ENCODE measurements around the gene MAPK8IP2.
"Not testable (repeated sequence)": the region's sequence is repeated elsewhere in the genome, so short reads cannot be mapped to it uniquely, and the experiment has no call there.

The MAPK8IP2 gene

DNA sequence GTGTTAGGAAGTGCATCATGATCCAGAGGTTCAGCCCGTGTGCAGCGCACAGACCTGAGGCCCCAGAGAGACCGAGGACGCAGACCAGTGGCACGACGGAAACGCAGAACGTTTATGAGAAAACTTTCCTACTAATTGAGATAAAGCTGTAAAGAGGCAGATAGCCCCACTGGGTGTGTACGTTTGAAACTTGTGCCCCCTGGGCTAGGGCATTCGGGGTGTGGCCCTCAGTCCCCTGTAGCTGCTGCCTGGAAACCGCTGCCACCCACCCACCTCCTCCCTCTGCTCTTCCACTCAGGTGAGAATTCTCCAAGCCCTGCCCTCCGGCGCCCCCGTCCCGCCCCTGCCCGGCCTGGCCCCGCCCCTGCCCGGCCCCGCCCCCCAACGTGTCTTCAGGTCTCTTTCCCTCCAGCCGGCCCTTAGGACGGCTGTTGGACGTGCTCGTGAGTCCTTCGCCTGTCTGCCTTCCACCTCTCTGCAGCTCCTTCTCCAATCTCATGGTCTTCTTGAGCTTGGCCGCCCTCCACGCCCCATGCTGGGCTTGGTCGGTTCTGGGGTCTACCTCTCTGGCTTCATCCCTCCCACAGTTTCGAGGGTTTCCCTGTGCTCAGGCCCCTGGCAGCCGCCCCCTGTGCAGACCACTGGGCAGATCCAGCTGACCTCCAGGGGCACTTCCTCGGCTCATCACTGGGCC lies 12.1 kb downstream of the MAPK8IP2 start:
- no peak for DNase-seq (ENCODE audit: low spot score)

DNA sequence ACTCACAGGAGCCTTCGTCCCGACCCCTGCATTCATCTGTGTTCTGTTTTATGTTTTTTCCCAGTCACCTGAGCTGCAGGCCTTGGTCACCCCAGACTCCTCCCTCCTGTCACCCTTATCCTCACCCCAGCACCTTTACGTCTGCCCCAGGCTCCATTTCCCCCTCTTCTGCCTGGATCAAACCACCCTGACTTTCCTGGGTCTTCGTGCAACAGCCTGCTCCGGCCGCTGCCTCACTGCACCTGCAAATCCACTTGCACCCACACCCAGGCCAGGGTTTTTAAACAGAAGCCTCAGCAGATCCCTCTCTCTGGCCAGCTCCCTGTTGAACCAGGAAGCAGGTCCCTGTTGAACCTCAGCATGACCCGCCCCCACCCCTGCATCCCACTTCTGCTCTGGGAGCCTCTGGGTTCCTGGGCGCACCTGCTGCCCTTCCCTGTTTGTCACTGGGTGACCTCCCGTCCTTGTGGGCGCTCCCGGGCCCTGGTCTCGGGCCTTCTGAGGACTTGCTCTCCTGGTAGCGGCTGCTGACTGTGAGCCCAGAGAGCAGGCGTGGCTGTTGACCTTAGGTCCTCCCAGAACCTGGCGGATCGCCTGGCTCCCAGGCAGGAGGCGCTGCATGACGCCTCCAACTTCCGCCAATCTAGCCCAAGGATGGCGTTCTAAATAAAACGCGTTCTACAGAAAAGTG lies 12.8 kb downstream of the MAPK8IP2 start:
- DNase-seq (ENCODE audit: low spot score) = no peak

DNA sequence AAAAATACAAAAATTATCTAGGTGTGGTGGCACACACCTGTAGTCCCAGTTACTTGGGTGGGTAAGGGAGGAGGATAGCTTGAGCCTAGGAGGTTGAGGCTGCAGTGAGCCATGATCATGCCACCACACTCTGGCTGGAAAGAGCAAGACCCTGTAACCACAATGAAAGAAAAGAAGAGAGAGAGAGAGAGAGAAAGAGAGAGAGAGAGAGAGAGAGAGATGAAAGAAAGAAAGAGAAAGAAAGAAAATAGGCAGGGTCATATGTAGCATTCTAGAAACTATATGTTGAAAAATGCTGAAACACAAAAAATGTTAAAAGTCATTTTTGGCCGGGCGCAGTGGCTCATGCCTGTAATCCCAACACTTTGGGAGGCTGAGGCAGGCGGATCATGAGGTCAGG lies 13.7 kb downstream of the MAPK8IP2 start:
- not testable (repeated sequence) for DNase-seq (ENCODE audit: low spot score)

DNA sequence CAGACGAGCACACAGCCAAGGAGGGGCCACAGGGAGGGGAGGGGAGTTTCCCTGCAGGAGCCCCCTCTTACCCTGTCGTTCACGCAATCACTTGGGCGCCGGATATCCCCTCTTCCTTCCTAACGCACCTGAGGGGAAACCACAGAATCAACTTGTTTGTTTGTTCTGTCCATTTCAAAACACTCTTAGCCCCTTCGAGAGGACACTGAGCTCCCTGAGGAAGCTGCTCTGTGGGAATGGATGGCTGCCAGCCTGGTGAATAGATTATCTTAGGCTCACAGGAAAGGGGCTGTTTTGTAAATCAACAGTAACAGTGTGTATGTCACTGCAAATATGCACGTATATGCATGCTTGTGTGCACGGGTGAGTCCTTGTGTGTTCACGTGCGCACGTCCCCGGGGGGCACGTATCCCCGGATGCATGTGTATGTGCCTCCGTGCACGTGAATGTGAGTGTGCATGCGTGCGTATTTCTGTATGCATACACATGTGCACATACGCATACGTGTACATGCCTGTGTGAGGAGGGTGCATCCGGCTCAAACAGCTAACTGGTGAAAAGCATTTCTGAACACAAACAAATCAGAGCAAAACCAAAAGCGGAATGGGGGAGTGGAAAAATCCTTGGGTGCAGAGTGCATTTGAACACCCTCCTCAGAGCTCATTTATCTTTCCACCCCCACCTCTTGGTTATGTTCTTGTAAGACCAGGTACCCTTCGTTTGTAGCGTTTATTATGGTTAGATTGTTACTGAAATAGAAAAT lies 20.2 kb downstream of the MAPK8IP2 start:
- peak; percentile 73 for DNase-seq (ENCODE audit: low spot score)

DNA sequence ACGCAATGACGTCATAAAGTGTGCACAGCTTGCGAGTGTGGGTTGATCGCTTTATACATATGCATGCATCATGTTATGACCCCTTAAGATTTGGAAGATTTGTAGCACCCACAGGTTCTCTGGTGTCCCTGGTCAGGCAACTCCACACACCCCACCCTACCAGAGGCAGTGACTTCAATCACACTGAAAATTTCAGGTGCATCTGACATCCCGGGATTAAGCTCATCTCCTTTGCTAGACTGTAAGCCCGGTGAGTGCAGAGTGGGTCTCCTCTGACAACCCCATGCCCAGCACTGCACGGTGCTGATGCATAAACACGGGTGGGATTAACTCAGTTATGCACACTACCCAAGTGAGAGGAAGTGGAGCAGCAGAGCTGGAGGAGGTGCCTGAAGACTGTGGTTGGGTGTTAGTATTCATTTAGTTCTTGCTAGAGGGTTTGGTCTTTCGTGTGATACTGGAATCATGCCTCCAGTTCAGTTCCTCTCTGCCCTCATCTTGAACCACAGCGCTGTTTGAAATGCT lies 20.8 kb downstream of the MAPK8IP2 start:
- no peak for DNase-seq (ENCODE audit: low spot score)

DNA sequence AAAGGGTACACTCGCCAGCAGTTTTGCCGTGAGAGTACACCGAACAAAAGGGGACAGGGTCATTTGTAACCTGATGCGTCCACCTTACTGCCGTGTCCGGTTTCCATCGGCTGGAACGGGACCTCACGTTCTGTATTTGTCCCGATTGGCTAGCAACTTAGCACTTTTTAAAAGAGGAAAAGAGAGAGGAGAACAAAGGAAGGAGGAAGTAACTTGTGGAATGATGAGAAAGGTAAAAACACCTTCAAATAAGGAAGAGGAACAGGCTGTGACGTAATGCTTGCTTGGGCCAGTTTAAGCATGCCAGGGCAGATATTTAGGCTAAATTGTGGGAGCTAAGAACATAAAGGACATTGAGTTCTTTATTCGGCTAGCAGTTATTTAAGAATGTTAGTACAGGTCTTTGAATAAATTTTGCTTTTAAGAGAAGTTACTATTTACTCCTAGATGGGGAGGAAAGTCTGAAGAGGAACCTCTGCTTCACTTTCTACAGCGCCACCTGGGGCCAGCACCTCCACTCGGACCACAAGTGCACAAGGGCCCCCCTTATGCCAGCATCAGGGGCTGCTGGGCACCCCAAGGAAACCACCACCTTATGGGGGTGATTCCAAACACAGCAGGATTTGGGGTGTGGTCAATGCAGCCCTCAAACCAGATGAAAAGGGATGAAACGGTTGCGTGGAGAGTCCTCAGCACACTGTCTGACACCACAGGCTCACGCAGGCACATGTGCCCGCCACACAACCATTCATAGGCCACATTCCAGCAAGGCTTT lies 21.5 kb downstream of the MAPK8IP2 start:
- DNase-seq (ENCODE audit: low spot score) = no peak

DNA sequence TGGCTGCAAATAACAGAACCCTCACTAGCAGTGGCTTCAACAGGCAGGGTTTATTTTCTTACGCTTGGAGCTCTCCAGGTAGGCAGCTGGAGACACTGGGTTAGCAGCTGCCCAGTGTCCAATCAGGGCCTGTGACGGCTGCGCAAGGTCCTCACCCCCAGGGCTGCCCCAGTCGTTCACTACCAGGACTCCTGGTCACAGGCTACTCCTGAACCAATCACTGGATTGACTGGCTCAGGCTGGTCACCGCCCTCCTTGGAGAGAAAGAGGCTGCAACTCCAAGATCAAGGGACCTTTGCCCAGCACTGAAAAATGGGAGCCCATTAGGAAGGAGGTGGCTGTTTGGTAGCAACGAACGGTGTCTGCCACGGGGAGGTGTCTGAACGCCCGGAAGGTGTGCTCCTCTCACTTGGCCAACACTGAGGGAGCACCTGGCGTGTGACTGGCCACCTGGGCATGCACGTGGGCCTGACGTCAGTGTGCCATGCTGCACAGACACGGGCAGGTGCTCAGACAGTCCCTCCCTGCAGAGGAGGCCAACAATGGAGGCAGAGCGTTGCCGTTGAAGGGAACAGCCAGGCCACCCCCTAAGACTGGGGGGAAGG lies 22.2 kb downstream of the MAPK8IP2 start:
- DNase-seq (ENCODE audit: low spot score) = no peak

DNA sequence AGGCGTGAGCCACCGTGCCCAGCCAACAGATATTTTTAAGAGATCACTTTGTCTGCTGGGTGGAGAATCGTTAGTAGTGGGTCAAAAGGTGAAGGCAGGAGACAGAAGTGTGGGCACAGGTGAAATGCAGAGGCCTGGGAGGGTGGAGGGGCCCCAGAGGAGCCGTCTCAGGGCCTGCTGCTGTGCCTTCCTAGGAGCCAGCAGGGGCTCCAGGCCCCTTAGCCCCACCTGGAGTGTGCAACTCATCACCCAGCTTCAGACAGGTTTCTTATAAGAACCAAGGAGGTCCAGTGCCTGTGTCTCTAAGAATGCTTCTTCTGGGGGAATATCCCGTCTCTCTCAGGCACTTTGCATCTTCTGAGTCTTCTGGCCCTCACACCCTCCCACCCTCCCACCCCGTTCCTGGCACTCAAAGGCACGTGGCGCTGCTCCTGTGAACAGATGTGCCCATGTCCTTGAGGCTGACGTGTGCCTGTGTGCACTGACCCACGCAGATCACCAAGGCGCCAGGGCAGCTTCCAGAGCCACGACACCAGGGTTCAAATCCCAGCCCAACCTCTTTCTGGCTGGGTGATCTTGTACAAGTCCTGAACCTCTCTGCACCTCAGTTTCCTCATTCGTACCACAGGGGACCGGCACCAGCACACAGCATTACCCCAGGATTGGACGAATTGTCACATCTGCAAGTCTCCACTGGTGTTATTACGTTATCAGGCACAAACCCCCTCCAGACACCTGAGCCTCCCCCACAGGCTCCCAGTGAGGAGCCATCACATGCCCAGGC lies 23.9 kb downstream of the MAPK8IP2 start:
- no peak for DNase-seq (ENCODE audit: low spot score)

DNA sequence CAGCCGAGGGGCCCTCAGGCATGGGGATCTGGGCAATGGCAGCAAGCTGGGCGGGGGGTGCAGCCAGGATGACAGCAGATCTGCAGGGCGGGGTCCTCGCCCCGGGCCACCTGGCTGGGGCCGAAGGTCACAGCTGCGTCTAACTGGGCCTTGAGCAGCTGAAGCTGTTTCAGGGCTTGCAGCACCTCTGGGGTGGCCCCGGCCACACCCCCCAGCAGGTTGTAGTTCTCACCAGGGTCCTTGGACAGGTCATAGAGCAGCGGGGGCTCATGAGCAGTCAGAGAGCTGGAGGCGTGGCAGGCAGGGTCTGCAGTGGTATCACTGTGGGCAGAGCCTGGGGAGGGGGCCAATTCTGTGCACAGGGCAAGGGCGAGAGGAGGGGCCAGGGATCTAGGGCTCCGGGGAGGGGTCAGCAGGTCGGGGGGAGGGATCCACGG lies 24.6 kb downstream of the MAPK8IP2 start:
- no peak for DNase-seq (ENCODE audit: low spot score)

DNA sequence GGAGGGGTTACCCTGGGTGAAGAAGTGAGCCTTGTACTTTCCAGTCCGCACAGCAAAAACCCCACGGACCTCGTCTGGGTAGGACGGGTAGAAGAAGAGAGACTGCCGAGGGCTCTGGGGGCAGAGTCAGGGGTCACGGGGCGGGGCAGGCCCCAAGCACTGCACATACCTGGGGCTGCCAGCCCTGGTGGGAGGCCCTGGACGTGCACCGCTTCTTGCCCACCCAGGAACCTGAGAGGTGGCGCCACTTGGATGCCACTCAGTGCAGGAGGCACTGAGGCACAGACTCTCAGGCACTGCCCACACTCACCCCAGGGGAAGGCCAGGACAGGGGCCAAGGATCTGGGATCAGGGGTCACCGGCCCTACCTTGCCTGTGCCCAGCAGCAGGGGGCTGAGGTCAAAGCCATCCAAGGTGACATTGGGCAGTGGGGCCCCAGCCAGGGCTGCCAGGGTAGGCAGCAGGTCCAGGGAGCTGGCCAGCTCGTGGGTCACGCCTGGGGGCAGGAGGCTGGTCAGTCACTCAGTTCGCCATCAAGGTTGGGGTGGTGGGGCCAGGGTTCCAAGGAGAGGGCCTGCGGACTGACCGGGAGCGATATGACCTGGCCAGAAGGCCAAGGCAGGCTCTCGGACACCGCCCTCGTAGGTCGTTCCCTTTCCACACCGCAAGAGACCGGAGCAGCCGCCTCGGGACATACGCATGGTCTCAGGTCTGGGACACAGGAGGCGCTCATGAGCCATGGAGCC lies 25.1 kb downstream of the MAPK8IP2 start:
- DNase-seq (ENCODE audit: low spot score) = no peak

DNA sequence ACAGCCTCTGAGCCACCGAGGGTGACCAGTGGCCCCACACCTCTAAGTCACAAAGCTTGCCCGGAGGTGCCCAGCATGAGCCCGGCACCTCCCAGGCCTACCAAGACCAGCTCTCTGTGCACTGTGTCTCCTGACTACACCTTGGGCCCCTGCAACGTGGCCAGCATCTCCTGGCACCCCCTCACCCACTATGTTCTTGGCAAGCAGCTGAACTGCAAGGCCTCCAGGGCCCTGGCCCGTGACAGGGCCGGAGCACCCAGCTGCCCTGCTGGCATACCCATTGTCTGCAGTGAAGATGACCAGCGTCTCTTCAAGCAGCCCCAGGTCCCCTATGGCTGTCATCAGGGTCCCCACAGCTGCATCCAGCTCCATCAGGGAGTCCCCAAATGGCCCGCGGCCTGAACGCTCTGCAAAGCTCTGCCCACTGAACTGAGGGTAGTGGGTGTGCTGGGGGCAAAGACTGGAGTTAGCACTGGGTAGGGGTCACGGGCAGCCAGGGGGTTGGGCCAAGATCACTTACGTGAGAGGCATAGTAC lies 25.8 kb downstream of the MAPK8IP2 start:
- DNase-seq (ENCODE audit: low spot score) = no peak

DNA sequence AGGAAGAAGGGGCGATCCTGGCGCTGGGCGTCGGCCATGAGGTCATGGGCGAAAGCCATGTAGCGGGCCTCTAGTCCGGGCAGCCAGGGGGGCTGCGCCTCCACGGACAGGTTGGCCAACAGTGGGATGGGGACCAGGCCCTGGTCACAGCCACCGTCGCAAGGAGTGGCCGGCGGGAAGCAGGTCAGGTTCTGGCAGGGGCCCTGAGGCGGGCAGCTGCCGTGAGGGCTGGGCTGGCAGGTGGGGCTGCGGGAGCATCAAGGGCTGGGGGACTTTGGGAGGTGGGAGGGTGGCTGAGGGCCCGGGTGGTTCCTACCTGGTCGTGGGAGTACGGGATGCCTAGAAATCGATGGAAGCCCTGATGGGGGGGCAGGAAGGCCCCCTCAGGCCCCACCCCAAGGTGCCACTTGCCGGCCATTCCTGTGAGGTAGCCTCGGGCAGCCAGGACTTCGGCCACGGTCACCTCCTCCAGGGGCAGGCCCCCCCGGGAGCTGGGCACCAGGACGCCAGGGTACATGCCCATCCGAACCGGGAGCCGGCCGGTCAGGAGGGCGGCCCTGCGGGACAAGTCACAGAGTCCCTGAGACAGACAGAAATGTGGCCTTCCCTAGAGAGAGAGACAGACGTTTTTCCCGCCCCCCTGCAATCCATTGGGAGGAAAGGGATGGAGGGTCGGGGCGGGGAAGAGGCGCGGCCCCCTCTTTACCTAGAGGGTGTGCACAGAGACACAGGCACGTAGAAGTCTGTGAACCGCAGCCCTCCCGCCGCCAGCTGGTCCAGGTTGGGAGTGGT lies 26.5 kb downstream of the MAPK8IP2 start:
- DNase-seq (ENCODE audit: low spot score) = no peak

DNA sequence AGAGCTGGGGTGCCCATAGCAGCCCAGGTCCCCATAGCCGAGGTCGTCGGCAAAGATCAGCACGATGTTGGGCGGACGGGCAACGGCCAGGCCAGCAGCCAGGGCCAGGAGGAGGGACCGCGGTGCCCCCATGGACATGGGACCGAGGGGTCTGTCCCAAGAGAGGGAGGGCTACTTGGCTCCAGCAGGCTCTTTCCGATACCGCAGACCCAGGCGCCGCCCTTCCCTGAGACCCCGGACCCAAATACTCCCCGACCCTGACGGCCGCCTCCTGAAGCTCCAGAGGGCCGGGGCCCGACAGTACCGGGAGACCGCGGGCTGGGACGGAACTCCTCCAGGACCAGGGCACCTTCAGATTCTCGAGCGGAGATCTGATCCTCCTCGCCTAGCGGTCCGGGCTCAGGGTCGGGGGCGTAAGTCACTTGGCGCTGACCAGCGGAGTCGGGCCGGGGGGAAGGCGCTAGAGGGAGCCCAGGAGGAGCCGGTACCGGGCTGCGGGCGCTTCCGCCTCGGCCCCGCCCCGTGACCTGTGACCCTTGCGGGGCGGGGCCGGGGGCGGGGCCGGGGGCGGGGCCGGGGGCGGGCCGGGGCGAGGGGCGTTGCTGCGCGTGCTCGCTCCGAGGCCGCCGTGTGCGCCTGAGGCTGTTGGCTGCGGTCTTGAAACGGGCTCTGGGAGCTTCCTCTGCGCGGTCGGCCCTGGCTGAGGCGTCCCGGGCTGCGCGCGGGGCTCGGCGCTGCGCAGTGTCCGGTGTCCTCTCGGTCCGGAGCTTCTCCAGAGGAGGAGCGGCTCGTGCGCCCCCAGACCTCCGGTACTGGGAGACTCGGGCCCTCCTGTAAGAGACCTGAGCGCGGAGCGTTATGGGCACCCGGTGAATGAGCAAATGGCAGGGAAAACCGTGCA lies 27.3 kb downstream of the MAPK8IP2 start, which contains the start of gene ARSA:
ARSA (minus strand) TSS at position 511 of the 901 bp plus-strand sequence; CDS start at position 138, 373 bp downstream.
- peak; percentile 79 for DNase-seq (ENCODE audit: low spot score)

DNA sequence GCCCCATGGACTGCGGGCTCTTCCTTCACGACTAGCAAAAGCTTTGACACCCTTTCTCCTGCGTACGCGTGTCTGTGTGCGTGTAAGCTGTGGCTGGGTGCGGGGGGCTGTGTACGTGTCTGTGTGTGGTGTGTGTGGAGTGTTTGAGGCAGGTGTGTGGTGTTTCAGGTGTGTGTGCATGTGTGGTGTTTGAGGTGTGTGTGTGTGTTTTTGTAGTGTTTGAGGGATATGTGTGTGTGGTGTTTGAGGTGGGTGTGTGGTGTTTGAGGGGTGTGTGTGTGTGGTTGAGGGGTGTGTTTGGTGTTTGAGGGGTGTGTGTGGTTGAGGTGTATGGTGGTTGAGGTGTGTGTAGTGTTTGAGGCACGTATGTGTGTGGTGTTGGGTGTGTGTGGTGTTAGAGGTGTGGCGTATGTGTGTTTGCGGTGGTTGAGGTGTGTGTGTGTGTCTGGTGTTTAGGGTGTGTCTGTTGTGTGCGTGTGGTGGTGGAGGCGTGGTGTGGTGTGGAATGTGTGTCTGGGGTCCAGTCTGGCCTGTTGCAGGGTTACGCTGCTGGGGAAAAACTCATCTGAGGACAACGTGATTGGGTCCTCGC lies 28.0 kb downstream of the MAPK8IP2 start:
- DNase-seq (ENCODE audit: low spot score) = no peak

DNA sequence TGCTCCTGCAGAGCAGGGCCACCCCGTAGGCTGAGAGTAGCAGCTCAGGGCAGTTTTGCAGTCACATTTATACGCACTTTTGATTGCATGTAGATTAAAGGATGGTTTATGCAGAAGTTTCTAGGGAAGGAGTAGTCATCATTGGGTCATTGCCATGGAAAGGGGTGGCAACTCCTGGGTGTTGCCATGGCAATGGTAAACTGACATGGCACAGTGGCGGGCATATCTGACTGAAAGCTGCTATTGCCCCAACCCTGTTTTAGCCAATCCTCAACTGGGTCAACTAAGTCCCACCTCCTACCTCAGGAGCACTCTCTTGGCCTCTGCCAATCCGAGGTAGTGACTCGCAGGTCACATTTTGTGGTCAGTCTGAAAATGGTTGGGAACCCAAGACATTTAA lies 29.8 kb downstream of the MAPK8IP2 start:
- DNase-seq (ENCODE audit: low spot score) = no peak

DNA sequence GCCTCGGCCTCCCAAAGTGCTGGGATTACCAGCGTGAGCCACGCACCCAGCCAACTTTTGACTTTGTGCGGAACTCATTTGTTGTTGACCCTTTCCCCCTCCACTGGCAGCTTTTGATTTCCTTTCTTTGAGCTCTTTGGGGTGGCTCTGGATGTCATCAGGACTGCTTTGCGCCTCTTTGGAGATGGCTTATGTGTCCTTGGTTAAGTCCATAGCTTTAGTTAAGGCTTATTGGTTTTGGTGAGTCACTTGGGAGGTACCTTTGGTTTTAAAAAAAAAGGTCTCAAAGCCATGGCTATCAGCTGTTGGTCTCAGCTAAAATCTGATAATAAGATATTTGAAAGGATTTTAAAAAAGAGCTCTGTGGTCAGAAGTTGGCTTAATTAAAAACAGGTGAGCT lies 32.5 kb downstream of the MAPK8IP2 start:
- DNase-seq (ENCODE audit: low spot score) = no peak

DNA sequence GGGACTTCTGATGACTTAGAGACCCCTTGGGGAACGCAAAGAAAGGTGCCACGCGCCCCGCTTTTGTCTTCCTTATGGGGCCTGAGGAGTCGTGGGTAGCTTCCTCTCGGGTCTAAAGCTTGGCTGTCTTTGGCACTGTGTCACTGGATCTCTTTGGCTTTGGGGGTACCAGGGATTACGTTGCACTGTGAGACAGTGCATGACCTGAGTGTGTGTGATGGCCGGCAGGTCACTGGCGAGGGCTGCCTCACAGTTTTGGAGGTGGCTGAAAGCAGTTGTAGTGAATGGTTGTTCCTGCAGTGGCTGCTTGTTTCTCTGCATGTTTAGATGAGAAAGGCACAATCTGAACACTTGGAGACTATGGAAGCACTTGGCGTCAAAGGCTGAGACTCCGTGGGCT lies 33.2 kb downstream of the MAPK8IP2 start:
- no peak for DNase-seq (ENCODE audit: low spot score)

Measured in globus pallidus (tissue), 1 donor.